Smooth muscle cell (in vitro differentiated cells): Measurements from ENCODE around the gene STXBP6. TPM values are rescaled to one million over a fixed set of nuclear protein-coding genes. Genes with fewer than 3 reads are reported as not detected.

Experiments used
- DNase-seq: peaks from one replicate; lab custom pipeline; 2025; ENCODE audit not compliant: unreplicated experiment; lab: John Stamatoyannopoulos, UW
- H2AFZ ChIP-seq: fragments of 200-600 bp; sonication (generic); 2 replicates; pipeline ENCODE4 v1.6.0; 2016; ENCODE audit warnings: antibody characterized with exemption, low read depth, mild to moderate bottlenecking
- H3F3A ChIP-seq: fragments of 200-600 bp; sonication (generic); 2 replicates; pipeline ENCODE4 v1.6.0; 2017; ENCODE audit warnings: antibody characterized with exemption, low read depth
- H3K27ac ChIP-seq: fragments of 200-600 bp; sonication (generic); 2 replicates; pipeline ENCODE4 v1.5.1; 2016; ENCODE audit warnings: low read depth, mild to moderate bottlenecking
- H3K27me3 ChIP-seq: fragments of 200-600 bp; sonication (generic); 2 replicates; pipeline ENCODE4 v1.6.1; 2016; ENCODE audit warnings: low read depth, mild to moderate bottlenecking
- H3K36me3 ChIP-seq: fragments of 200-600 bp; sonication (generic); 2 replicates; pipeline ENCODE4 v1.5.1; 2016; ENCODE audit warnings: low read depth
- H3K4me1 ChIP-seq: fragments of 200-600 bp; sonication (generic); 2 replicates; pipeline ENCODE4 v1.5.1; 2016; ENCODE audit warnings: low read depth
- H3K4me2 ChIP-seq: fragments of 200-600 bp; sonication (generic); 2 replicates; pipeline ENCODE4 v1.6.0; 2016; ENCODE audit warnings: mild to moderate bottlenecking
- H3K4me3 ChIP-seq: fragments of 200-600 bp; sonication (generic); 2 replicates; pipeline ENCODE4 v1.5.1; 2016; ENCODE audit warnings: mild to moderate bottlenecking
- H3K79me2 ChIP-seq: fragments of 200-600 bp; sonication (generic); 2 replicates; pipeline ENCODE4 v1.6.0; 2016; ENCODE audit warnings: low read depth, mild to moderate bottlenecking
- H3K9ac ChIP-seq: fragments of 200-600 bp; sonication (generic); 2 replicates; pipeline ENCODE4 v1.6.0; 2016; ENCODE audit warnings: low read depth
- H3K9me3 ChIP-seq: fragments of 200-600 bp; sonication (generic); replicated peaks from 2 replicates; pipeline ENCODE4 v1.5.1; 2016; ENCODE audit warnings: low read depth
- H4K20me1 ChIP-seq: fragments of 200-600 bp; sonication (generic); 2 replicates; pipeline ENCODE4 v1.6.0; 2016; ENCODE audit warnings: low read depth
- WGBS: methylation state at CpG from one replicate; pipeline ENCODE4 v1.1.7; 2016; ENCODE audit warnings: low lambda C conversion rate; 5-methylcytosine and 5-hydroxymethylcytosine counted together
- polyA plus RNA-seq: library from polyadenylated mRNA; unstranded; fragments of >200 nt; fragmentation: Nextera tagmentation; extraction: Ambion mirVana; gene quantifications from 2 replicates; pipeline ENCODE4 v1.2.1, GENCODE V29; 2016
- total RNA-seq: library from RNA; depleted of rRNA; stranded (reverse); fragments of >200 nt; gene quantifications from 2 replicates; pipeline ENCODE4 v1.2.3, GENCODE V29; 2014
- TF ChIP-seq, protein P1 (sequence below): fragments of 200-600 bp; sonication (generic); IDR thresholded peaks from 2 replicates; pipeline ENCODE4 v1.5.1; 2017; ENCODE audit warnings: borderline replicate concordance, mild to moderate bottlenecking, antibody characterized with exemption; ENCODE audit not compliant: insufficient read depth, poor library complexity, severe bottlenecking

Gene STXBP6
- total and polyA plus RNA-seq, 2 experiments from 2014 or later = 144 to 170 TPM

DNA sequence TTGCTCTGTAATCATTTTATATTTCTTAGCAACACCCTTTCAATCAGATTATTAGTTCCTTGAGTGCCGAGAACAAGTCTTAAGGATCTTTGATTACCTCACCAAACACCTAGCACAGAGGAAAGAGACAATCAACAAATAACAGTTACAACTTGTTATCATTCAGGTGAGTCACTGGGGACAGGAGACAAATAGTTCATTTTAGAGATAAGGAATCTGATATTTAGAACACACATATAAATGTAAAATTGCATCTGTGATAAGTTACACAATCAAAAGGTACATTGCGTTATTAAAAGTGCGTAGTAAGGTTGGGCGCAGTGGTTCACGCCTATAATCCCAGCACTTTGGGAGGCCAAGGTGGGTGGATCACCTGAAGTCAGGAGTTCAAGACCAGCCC, 5.1 kb upstream of the STXBP6 start:
- Histone ChIP-seq H2AFZ (no peak overlapping the region), H3K36me3 (no peaks in the 10 kb centered on the region), H3K27ac (no peak overlapping the region), H3K9ac (no peak overlapping the region), H3K27me3 (peaks cover 6% of the 10 kb centered on the region), H3K79me2 (peaks cover 17% of the 10 kb centered on the region), H4K20me1 (no peaks in the 10 kb centered on the region), H3K4me1 (peaks cover 10% of the 10 kb centered on the region), H3K9me3 (no peaks in the 10 kb centered on the region), H3K4me2 (no peak overlapping the region), H3K4me3 (no peak overlapping the region), H3F3A (no peaks in the 10 kb centered on the region)
- 95% methylated on average over 5 of the region's 5 CpGs for WGBS
- TF ChIP-seq, protein P1, sequence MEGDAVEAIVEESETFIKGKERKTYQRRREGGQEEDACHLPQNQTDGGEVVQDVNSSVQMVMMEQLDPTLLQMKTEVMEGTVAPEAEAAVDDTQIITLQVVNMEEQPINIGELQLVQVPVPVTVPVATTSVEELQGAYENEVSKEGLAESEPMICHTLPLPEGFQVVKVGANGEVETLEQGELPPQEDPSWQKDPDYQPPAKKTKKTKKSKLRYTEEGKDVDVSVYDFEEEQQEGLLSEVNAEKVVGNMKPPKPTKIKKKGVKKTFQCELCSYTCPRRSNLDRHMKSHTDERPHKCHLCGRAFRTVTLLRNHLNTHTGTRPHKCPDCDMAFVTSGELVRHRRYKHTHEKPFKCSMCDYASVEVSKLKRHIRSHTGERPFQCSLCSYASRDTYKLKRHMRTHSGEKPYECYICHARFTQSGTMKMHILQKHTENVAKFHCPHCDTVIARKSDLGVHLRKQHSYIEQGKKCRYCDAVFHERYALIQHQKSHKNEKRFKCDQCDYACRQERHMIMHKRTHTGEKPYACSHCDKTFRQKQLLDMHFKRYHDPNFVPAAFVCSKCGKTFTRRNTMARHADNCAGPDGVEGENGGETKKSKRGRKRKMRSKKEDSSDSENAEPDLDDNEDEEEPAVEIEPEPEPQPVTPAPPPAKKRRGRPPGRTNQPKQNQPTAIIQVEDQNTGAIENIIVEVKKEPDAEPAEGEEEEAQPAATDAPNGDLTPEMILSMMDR = no peak
- DNase-seq = no peak

DNA sequence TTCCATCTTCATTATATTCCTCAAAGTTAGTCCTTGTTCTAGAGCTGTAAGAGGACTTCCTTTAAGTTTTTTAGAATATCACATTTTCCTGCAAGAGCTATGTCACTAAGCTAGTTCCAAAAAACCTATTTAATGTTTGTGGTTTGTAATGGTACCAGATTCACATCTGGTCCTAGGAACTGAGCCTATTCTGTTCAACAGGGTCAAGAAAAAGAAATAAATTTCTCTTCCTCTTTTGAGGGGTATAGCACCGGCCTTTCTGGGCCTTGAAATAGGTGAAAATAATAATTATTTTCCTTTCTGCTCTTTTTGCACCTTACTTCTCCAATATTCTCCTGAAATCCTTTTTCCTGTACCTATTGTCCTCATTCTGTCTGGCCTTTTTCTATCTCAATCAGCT, 3.6 kb upstream of the STXBP6 start:
- DNase-seq = no peak
- peaks cover 6% of the 10 kb centered on the region for H3K27me3 ChIP-seq
- no peak overlapping the region for H3K4me2 ChIP-seq
- peaks cover 31% of the 10 kb centered on the region for H3K79me2 ChIP-seq
- no peak overlapping the region for H3K4me3 ChIP-seq
- TF ChIP-seq, protein P1 = no peak
- no peaks in the 10 kb centered on the region for H3F3A ChIP-seq
- peaks cover 10% of the 10 kb centered on the region for H3K4me1 ChIP-seq
- WGBS = 97% methylated on average over 1 of the region's 1 CpG
- H3K9ac ChIP-seq = no peak overlapping the region
- no peak overlapping the region for H2AFZ ChIP-seq
- H3K36me3 ChIP-seq = no peaks in the 10 kb centered on the region
- no peaks in the 10 kb centered on the region for H3K9me3 ChIP-seq
- H3K27ac ChIP-seq = no peak overlapping the region
- H4K20me1 ChIP-seq = no peaks in the 10 kb centered on the region

DNA sequence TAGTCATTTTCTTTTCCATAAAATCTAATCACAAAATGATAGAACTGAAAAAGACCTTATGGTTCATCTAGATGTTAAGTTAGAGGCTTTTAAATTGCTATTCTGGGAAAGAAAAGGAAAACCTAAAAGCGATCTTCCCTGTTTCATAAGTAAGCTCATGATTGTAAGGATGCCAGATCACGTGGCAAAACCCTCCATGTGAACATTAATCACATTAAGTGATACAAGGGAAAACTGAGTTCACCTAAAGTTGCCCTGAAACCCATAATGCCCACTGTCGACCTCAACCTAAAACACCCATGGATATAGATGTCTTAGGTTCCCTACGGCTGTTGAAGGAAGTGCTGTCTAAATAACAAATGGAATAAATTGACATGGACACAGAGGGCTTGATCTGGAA, 3.0 kb upstream of the STXBP6 start:
- Histone ChIP-seq H3K36me3 (no peaks in the 10 kb centered on the region), H3K4me2 (no peak overlapping the region), H2AFZ (no peak overlapping the region), H3K27ac (no peak overlapping the region), H3K9me3 (no peaks in the 10 kb centered on the region), H3K9ac (no peak overlapping the region), H3K79me2 (peaks cover 38% of the 10 kb centered on the region), H3K4me3 (no peak overlapping the region), H3F3A (no peaks in the 10 kb centered on the region), H4K20me1 (peaks cover under 1% of the 10 kb centered on the region), H3K27me3 (peaks cover 6% of the 10 kb centered on the region), H3K4me1 (peaks cover 10% of the 10 kb centered on the region)
- no peak for DNase-seq
- WGBS = 93% methylated on average over 4 of the region's 4 CpGs
- TF ChIP-seq, protein P1 = no peak

DNA sequence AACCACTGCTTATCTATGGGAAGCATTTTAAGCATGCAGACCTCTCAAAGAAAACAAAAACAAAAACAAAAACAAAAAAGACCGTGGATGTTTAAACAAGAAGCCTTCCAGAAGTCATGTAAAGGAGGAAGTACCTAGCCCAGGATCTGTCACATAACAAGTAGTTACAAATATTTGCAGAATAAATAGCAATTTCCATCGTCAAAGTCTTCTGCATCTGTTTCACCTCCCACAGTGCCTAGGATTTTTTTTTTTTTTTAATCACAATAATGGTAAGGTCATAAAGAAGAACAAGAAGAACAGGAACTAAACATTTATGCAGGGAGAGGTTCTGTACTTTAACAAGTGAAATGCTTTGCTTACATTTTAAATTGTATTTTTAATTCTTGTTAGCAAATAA, 2.4 kb upstream of the STXBP6 start:
- WGBS = 23% methylated on average over 2 of the region's 2 CpGs

More for the DNA sequence above, 2.4 kb upstream of the STXBP6 start:
- H3K27me3 ChIP-seq = peaks cover 6% of the 10 kb centered on the region
- H3K9ac ChIP-seq = no peak overlapping the region
- H2AFZ ChIP-seq = no peak overlapping the region
- no peaks in the 10 kb centered on the region for H3F3A ChIP-seq
- H3K36me3 ChIP-seq = no peaks in the 10 kb centered on the region
- no peak overlapping the region for H3K4me3 ChIP-seq
- no peak overlapping the region for H3K4me2 ChIP-seq
- H3K4me1 ChIP-seq = peaks cover 10% of the 10 kb centered on the region
- TF ChIP-seq, protein P1 = no peak
- no peak overlapping the region for H3K27ac ChIP-seq
- H3K79me2 ChIP-seq = peaks cover 43% of the 10 kb centered on the region
- no peak for DNase-seq
- no peaks in the 10 kb centered on the region for H3K9me3 ChIP-seq
- H4K20me1 ChIP-seq = peaks cover 6% of the 10 kb centered on the region
